ENCODE measurements around the gene ANTXR1. TPM values are rescaled to one million over a fixed set of nuclear protein-coding genes. Genes with fewer than 3 reads are reported as not detected.

ANTXR1 gene
- total and polyA plus RNA-seq, 2 of the 8 experiments (the other 6 are each of a cell fraction or from before 2014, with no cell fraction given), result 15.8 to 44.3 TPM

- Histone ChIP-seq H4K20me1 (replicated peaks in 1 of 2; ENCODE audit: control insufficient read depth in 1 of 2, insufficient read depth in 2 of 2, low read length in 2 of 2) (no peaks in the 10 kb centered on the region), H2BK12ac (ENCODE audit: low read depth, low read length) (no peak overlapping the region), H3K4me3 (ENCODE audit: extremely low read depth in 1 of 4, insufficient read depth in 2 of 4, low read depth in 3 of 4, low read length in 4 of 4) (no peak overlapping the region), H2BK15ac (ENCODE audit: low read length) (no peak overlapping the region), H3K27ac (ENCODE audit: low read depth, low read length) (no peak overlapping the region), H4K91ac (replicated peaks; ENCODE audit: insufficient read length, low read length) (no peak overlapping the region), H3K4me2 (ENCODE audit: insufficient read depth in 1 of 2, low read depth in 2 of 2, low read length in 2 of 2) (no peak overlapping the region), H2BK5ac (ENCODE audit: low read depth, low read length) (no peak overlapping the region), H3K4me1 (replicated peaks in 1 of 4; ENCODE audit: control insufficient read depth in 3 of 4, insufficient read depth in 4 of 4, low read length in 3 of 4) (no peaks in the 10 kb centered on the region), H3K23ac (ENCODE audit: insufficient read length) (no peak overlapping the region), H3K14ac (ENCODE audit: insufficient read length) (no peak overlapping the region), H2BK120ac (replicated peaks; ENCODE audit: low read depth, low read length) (no peak overlapping the region), H3K9ac (replicated peaks in 1 of 4; ENCODE audit: extremely low read depth in 1 of 4, low read depth in 3 of 4, low read length in 3 of 4) (no peak overlapping the region), H4K5ac (ENCODE audit: insufficient read length, low read depth, low read length) (no peak overlapping the region), H3K23me2 (ENCODE audit: low read depth, low read length) (no peaks in the 10 kb centered on the region), H3K27me3 (replicated peaks in 1 of 4; ENCODE audit: control insufficient read depth in 3 of 4, extremely low read depth in 1 of 4, insufficient read depth in 3 of 4, low read length in 3 of 4) (no peaks in the 10 kb centered on the region), H3K18ac (ENCODE audit: extremely low read depth, low read length) (no peak overlapping the region), H2AK5ac (ENCODE audit: low read depth, low read length) (no peak overlapping the region), H3K36me3 (ENCODE audit: control insufficient read depth in 2 of 4, insufficient read depth in 4 of 4, low read length in 3 of 4) (no peaks in the 10 kb centered on the region), H2AFZ (ENCODE audit: low read length) (peak overlapping the region; percentile 75), H3K56ac (replicated peaks; ENCODE audit: insufficient read length, low read depth, low read length) (no peak overlapping the region), H2BK20ac (ENCODE audit: low read length) (no peak overlapping the region), H3K9me3 (ENCODE audit: insufficient read depth in 2 of 2, low read depth in 1 of 2, low read length in 1 of 2) (no peaks in the 10 kb centered on the region), H3K79me2 (ENCODE audit: control insufficient read depth in 1 of 2, insufficient read depth in 2 of 2, low read length in 2 of 2) (no peaks in the 10 kb centered on the region), H3K4ac (replicated peaks; ENCODE audit: insufficient read length, low read depth, low read length) (no peak overlapping the region), H4K8ac (ENCODE audit: extremely low read depth, insufficient read depth, low read length) (no peak overlapping the region), H3K79me1 (ENCODE audit: low read depth, low read length) (no peaks in the 10 kb centered on the region)
- no peak for FAIRE-seq
- DNase-seq (ENCODE audit: low read depth in 1 of 2, low spot score in 2 of 2), result no peak
- ChIA-PET POLR2A (ENCODE audit: partially characterized antibody) (no interaction called here), CTCF (ENCODE audit: partially characterized antibody) (interaction anchor here (1.1 to 1.2 kb wide), 2 partner anchors 28 to 46 kb away, joined by 3 to 4 read pairs; no protein-coding TSS in a partner anchor)
- WGBS, 2 experiments (ENCODE audit: extremely low coverage in 1 of 2, insufficient coverage in 1 of 2, insufficient read length in 1 of 2, insufficient replicate concordance in 2 of 2, low coverage in 1 of 2, low lambda C conversion rate in 2 of 2, missing lambda C conversion rate in 1 of 2), result 90% methylated on average over 5 of the region's 5 CpGs; no CpG with 5 or more reads in 1 of the 2 experiments
- TF ChIP-seq TBP (IDR thresholded peaks at IDR 0.05; ENCODE audit: low read depth, low read length) (no peak), ASH2L (IDR thresholded peaks at IDR 0.05; ENCODE audit: low read length) (no peak), RBBP5 (IDR thresholded peaks at IDR 0.05; ENCODE audit: borderline replicate concordance, low read depth, low read length) (no peak), GABPA (IDR thresholded peaks at IDR 0.05; ENCODE audit: borderline replicate concordance, insufficient read depth, low read length) (no peak), SP1 (IDR thresholded peaks at IDR 0.05; ENCODE audit: low read depth, low read length) (no peak), GTF2F1 (IDR thresholded peaks at IDR 0.05; ENCODE audit: borderline replicate concordance, low read depth, low read length) (no peak), HDAC2 (IDR thresholded peaks at IDR 0.05; ENCODE audit: borderline replicate concordance in 1 of 2, low read depth in 2 of 2, low read length in 2 of 2) (no peak), SAP30 (IDR thresholded peaks at IDR 0.05; ENCODE audit: insufficient read depth, insufficient replicate concordance, low read length) (no peak), USF2 (IDR thresholded peaks at IDR 0.05; ENCODE audit: low read length) (no peak), MAFK (IDR thresholded peaks at IDR 0.05; ENCODE audit: low read depth, low read length) (no peak), ATF3 (IDR thresholded peaks at IDR 0.05; ENCODE audit: insufficient read depth, low read depth, low read length) (no peak), FOSL1 (IDR thresholded peaks at IDR 0.05; ENCODE audit: insufficient read depth, low read depth, low read length) (no peak)
Observed at GRCh38 chr2:68989035-68989434, 23.9 kb upstream of the ANTXR1 start.

All from H1 (cell line).